Kidney (tissue), 14 donors: ENCODE results near the gene RABGGTA. TPM values are rescaled to one million over a fixed set of nuclear protein-coding genes. Genes with fewer than 3 reads are reported as not detected.
"Not testable (repeated sequence)": the region's sequence is repeated elsewhere in the genome, so short reads cannot be mapped to it uniquely, and the experiment has no call there.

Source experiments
- DNase-seq, 5 donors: peaks; one replicate each; pipeline ENCODE4 v3.0.0-alpha.2; 2013 to 2020
- FAIRE-seq: peaks from 2 replicates; lab custom pipeline; 2012; peaks lifted over from hg19 to GRCh38; lab: Jason Lieb, UNC
- H3K27ac ChIP-seq, 2 donors: one replicate each; pipeline ENCODE4 v1.7.0; 2013; ENCODE audit warnings: low read depth in 2 of 2, low read length in 2 of 2, inconsistent platforms in 1 of 2
- H3K27me3 ChIP-seq: one replicate; pipeline ENCODE4 v1.7.1; 2013; ENCODE audit warnings: low read length, inconsistent platforms; ENCODE audit not compliant: control insufficient read depth, insufficient read depth
- H3K36me3 ChIP-seq, 3 donors: one replicate each; pipeline versions ENCODE4 v1.7.0 to v1.7.1; 2013; ENCODE audit warnings: low read length in 3 of 3, control low read depth in 1 of 3, inconsistent platforms in 1 of 3; ENCODE audit not compliant: insufficient read depth in 3 of 3, control insufficient read depth in 2 of 3
- H3K4me1 ChIP-seq, 3 donors: one replicate each; pipeline versions ENCODE4 v1.7.0 to v1.7.1; 2013; ENCODE audit warnings: low read length in 3 of 3, inconsistent platforms in 1 of 3, low read depth in 1 of 3; ENCODE audit not compliant: control insufficient read depth in 2 of 3, insufficient read depth in 2 of 3
- H3K4me3 ChIP-seq, 3 donors: one replicate each; pipeline versions ENCODE4 v1.7.0 to v1.8.1; 2013; ENCODE audit warnings: low read length in 3 of 3, control low read depth in 1 of 3, inconsistent platforms in 1 of 3
- H3K9ac ChIP-seq, 3 donors: one replicate each; pipeline versions ENCODE4 v1.7.0 to v1.7.1; 2013; ENCODE audit warnings: low read length in 3 of 3, control low read depth in 1 of 3, inconsistent platforms in 1 of 3
- H3K9me3 ChIP-seq, 3 donors: one replicate each; pipeline versions ENCODE4 v1.7.0 to v1.7.1; 2013; ENCODE audit warnings: low read length in 3 of 3, control low read depth in 1 of 3, inconsistent platforms in 1 of 3; ENCODE audit not compliant: control insufficient read depth in 2 of 3, insufficient read depth in 1 of 3
- CTCF ChIP-seq: IDR thresholded peaks from 3 replicates; pipeline ENCODE4 v1.5.1; 2012; ENCODE audit warnings: mild to moderate bottlenecking, moderate library complexity, borderline replicate concordance; ENCODE audit not compliant: insufficient read depth; ENCODE audit errors: extremely low read depth
- intact Hi-C: fragments of 100-400 bp; cut with DNase I; formaldehyde crosslinking; loops from one replicate; pipeline ENCODE4 v1.11.1; 2022
- polyA plus RNA-seq: library from polyadenylated mRNA; stranded (reverse); fragments of 350-450 nt; fragmentation: Illumina TruSeq; extraction: RNeasy Lipid Tissue Mini Kit (QIAGEN cat#74804); gene quantifications from one replicate; pipeline ENCODE4 v1.2.3, GENCODE V29; 2014; ENCODE audit warnings: low read depth, low replicate concordance; ENCODE audit not compliant: insufficient read depth
- total RNA-seq: library from RNA; stranded (reverse); fragmentation: NEBNext Ultra II Directional; extraction: Animal tissue kit (Norgen Biotek cat#: 25700); gene quantifications from one replicate; pipeline ENCODE4 v1.2.1, GENCODE V29; 2021
- donor health status: control.
- donor health status: control.
- donor health status: control.
- donor health status: control.
- donor health status: control.
- donor health status: DM: yes; HTN: yes; CAD: no.
- donor health status: Normal renal cell carcinoma (clear cell type).

Gene RABGGTA
- total and polyA plus RNA-seq, 2 donors from 2014 or later, result 25.8 to 33.9 TPM

- no peak overlapping the region for H3K27ac ChIP-seq
- intact Hi-C loops, result no loop called here
Observed at GRCh38 chr14:24247422-24247821, 24.0 kb downstream of the RABGGTA start.

GRCh38 chr14:24246765-24247212 is 24.6 kb downstream of the RABGGTA start:
- H3K27me3 ChIP-seq, result no peaks in the 10 kb centered on the region
- no peak overlapping the region for H3K27ac ChIP-seq
- TF ChIP-seq CTCF, result no peak
- H3K9me3 ChIP-seq, result no peaks in the 10 kb centered on the region
- H3K4me1 ChIP-seq, result peaks cover 0 to 7% (median 4%) of the 10 kb centered on the region in 3 donors
- no peak overlapping the region for H3K9ac ChIP-seq
- DNase-seq (peak in 1 of 5 donors; percentile 9), FAIRE-seq (no peak)
- no peak overlapping the region for H3K4me3 ChIP-seq
- no peaks in the 10 kb centered on the region for H3K36me3 ChIP-seq
- intact Hi-C loops, result no loop called here

More at GRCh38 chr14:24247422-24247821, 24.0 kb downstream of the RABGGTA start:
- no peak for TF ChIP-seq CTCF
- Histone ChIP-seq H3K36me3 (no peaks in the 10 kb centered on the region), H3K27me3 (no peaks in the 10 kb centered on the region), H3K9ac (no peak overlapping the region), H3K4me1 (peaks cover 0 to 6% (median 4%) of the 10 kb centered on the region in 3 donors), H3K9me3 (no peaks in the 10 kb centered on the region), H3K4me3 (no peak overlapping the region)
- FAIRE-seq (no peak), DNase-seq (no peak)

GRCh38 chr14:24245350-24245749 is 26.0 kb downstream of the RABGGTA start:
- H3K9me3 ChIP-seq, H3K4me3 ChIP-seq, H3K27ac ChIP-seq, intact Hi-C loops, FAIRE-seq, H3K36me3 ChIP-seq, H3K9ac ChIP-seq, H3K27me3 ChIP-seq: not testable (repeated sequence)
- peaks cover 0 to 19% (median 11%) of the 10 kb centered on the region in 3 donors for H3K4me1 ChIP-seq
- DNase-seq, result peak in 1 of 5 donors; percentile 19

- FAIRE-seq (no peak), DNase-seq (peak in 1 of 5 donors; percentile 70)
- H3K27me3 ChIP-seq, result no peaks in the 10 kb centered on the region
- H3K9me3 ChIP-seq, result no peaks in the 10 kb centered on the region
- peak overlapping the region; percentile 20 to 91 (median 76) for H3K4me3 ChIP-seq
- peak overlapping the region; percentile 100 for H3K27ac ChIP-seq
- TF ChIP-seq CTCF, result no peak
- peak overlapping the region in 2 of 3 donors; percentile 45 to 94 for H3K9ac ChIP-seq
- H3K36me3 ChIP-seq, result peaks cover 0 to 26% (median 22%) of the 10 kb centered on the region in 3 donors
- H3K4me1 ChIP-seq, result peaks cover 0 to 27% (median 19%) of the 10 kb centered on the region in 3 donors
- intact Hi-C loops, result no loop called here
Observed at GRCh38 chr14:24243336-24243836, 28.0 kb downstream of the RABGGTA start.
